Astrocyte (in vitro differentiated cells and primary cell): Measurements from ENCODE around the gene ATP2C1.

Experiments
- CTCF ChIP-seq: IDR thresholded peaks from 2 replicates; pipeline ENCODE4 v1.5.1; 2011; ENCODE audit warnings: low read depth, mild to moderate bottlenecking, inconsistent platforms, low read length, moderate library complexity; ENCODE audit not compliant: insufficient read depth
- EZH2 ChIP-seq: IDR thresholded peaks from 2 replicates; pipeline ENCODE4 v1.6.1; 2012; ENCODE audit warnings: mild to moderate bottlenecking, low read length, inconsistent platforms; ENCODE audit not compliant: insufficient read depth

- no peak for TF ChIP-seq EZH2
- no peak for TF ChIP-seq CTCF
Observed at GRCh38 chr3:131025539-131025938, 131.7 kb downstream of the ATP2C1 start.
